A172 (cell line): ENCODE measurements around the gene TXNRD3. TPM values are rescaled to one million over a fixed set of nuclear protein-coding genes. Genes with fewer than 3 reads are reported as not detected.
"Not testable (repeated sequence)": the region's sequence is repeated elsewhere in the genome, so short reads cannot be mapped to it uniquely, and the experiment has no call there.

Experiments
- DNase-seq: peaks from one replicate; pipeline ENCODE4 v3.0.0-alpha.2; 2015; ENCODE audit warnings: low spot score
- total RNA-seq: library from RNA; depleted of rRNA; stranded (reverse); fragments of >200 nt; shearing (Covaris generic); gene quantifications from 2 replicates; pipeline ENCODE4 v1.2.3, GENCODE V29; 2014

TXNRD3 gene
- total RNA-seq, 1 experiment from 2014 or later: 22.3 TPM

DNA sequence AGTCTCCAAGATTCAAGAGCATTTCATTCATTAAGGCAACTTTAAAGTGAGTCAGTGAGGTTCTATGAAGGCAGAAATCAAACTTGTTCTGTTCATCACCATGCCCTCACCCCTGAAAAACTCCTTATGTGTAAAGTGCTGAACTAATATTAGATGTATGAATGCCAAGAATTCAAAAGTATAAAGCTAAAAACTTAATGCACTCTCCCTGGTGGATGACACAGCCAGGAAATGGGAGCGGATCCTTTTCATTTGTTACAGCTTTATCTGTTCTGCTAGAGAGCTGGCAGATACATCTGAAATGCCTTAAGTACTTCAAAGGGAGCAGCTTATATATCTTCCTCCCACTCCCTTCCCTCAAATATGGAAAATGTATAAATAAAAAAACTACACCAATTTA lies 8.2 kb downstream of the TXNRD3 start:
- no peak for DNase-seq

DNA sequence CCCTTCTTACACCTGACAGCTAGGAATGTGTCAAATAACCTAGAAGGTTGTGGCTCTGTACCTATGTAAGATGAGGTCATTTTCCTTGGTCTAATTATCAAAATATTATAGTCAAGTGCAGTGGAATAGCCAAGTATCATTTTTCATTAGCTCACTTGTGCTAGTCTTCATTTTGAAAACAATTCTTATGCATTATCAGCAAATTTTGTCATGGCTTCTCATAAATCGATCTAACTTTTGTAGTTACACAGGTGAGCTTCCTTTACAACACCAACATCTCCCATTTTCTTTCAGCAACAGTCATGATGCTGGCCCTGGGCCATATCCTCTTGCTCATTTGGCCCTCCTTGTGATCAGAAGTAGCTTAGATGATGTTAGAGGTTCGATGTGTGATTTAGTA lies 10.3 kb downstream of the TXNRD3 start:
- DNase-seq: no peak

DNA sequence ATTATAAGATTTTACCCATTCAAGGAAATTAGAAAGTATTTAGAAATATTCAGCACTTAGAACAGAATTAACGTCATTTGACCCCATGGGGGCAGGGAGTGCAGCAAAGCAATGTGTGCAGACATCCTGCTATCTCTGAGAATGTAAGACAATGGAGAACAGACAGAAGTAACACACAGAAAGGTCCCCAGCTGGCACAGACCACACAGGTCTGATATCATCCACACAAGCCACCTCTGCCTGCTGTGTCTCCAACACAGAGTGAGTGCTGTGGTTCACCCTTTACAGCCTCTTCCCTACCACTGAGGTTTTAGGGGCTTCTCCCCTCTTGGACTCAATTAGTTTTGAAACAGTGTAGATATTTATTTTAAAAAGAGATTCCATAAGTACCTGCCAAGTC lies 16.1 kb downstream of the TXNRD3 start:
- no peak for DNase-seq

DNA sequence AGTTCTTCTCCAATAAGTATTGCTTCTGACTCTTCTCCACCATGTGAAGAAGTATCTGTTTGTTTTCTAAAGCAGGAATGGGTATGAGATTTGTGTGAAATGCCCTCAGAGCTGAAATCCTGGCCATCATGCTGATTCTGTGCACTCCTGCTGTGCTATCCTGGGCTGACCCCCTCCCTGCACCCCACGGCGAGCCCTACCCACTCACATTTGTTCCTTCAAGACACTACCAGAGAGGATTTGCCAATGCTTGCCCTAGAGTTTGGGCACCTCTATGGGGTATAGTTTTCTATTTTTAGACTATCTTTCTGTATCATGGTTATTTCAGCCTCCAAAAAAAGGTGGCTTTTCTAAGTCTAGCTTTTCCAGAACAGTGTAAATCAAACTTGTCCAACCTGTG lies 18.5 kb downstream of the TXNRD3 start:
- DNase-seq: no peak

DNA sequence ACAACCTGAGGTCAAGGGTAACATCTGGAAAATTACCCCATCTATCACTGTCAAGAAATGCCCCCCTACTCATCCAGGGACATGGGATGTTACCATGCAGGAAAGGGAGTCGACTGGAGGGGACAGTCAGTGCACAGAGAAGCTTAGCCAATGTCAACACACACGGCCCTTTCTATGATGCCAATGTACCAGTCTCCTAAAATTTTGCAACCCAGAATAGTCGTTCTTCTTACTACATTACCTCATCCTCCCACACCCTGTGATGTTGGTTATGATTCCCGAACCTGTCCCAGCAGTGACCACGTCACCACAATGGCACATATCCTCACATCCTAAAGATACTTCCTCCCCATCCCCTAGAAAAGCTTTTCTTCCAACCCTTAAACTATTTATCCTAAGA lies 20.1 kb downstream of the TXNRD3 start:
- DNase-seq: no peak

DNA sequence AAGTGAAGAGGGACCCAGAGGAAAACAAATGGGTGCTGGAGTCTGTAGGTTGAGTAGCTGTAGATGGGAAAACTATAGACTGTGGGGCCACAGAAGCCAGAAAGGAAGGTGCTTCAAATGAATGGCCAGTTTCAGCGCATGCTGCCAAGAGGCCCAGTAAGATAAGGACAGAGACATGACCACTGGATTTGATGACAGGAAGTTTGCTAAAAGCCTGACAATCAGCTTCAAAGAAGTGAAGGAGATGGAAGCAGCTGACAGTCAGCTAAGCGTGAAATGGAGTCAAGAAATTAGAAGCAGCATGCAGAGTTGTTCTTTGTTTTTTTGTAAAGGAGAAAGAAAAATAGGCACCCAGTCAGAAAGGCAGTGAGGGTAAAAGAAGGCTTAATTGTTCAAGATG lies 24.9 kb downstream of the TXNRD3 start:
- no peak for DNase-seq

DNA sequence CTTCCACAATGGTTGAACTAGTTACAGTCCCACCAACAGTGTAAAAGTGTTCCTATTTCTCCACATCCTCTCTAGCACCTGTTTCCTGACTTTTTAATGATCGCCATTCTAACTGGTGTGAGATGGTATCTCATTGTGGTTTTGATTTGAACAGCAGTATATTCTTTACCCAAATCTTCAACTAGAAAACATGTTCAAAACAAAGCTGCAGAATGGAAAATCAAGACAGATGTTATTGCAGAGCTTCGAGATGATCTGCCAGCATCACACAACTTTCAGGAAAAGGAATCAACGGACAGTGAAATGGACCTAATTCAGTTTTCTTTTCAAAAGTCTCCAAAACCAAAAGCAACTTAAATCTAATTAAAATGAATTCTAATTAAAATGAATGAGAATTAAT lies 29.2 kb downstream of the TXNRD3 start:
- DNase-seq: not testable (repeated sequence)

DNA sequence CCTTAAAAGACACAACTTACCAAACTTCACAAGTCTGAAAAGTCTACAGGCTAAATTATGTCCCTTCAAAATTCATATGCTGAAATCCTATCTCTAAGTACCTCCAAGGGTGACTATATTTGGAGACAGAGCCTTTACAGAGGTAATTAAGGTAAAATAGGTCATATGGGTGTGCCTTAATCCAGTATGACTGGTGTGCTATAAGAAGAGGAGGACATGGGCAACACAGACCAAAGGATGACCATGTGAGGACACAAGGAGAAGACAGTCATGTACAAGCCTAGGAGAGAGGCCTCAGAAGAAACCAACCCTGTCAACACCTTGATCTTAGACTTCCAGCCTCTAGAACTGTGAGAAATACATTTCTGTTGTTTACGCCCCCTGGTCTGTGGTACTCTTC lies 32.2 kb downstream of the TXNRD3 start:
- DNase-seq: no peak

DNA sequence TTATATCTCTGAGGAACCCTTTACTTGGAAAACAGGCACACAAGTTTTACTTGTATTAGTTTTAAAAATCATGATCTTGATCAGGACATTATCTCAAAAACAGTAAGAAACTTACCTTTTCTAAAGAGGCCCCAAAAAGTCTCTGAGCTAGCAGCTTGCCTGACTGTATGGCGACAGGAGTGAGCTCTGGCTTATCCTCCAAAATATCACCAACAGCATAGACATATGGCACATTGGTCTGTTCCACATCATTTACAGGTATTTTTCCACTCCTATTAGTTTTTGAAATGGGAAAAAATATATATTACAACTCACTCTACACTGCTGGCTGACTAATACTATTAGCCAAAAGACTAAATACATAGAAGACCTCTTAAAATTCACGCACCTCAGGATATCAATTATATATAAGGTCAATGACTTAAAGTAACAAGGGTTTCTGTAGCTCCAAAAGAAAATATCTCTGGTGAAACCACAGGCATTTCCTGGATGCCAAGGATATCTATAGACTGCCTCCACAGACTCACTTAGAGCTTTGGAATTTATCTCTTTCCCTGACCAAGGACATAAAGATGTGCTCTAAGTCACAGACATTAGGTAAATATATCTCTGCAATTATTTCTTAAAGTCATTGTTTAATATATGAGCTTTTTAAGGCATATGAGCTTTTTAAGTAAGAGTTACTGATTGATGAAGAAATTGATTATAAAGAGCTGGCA lies 33.1 kb downstream of the TXNRD3 start:
- peak; percentile 80 for DNase-seq

DNA sequence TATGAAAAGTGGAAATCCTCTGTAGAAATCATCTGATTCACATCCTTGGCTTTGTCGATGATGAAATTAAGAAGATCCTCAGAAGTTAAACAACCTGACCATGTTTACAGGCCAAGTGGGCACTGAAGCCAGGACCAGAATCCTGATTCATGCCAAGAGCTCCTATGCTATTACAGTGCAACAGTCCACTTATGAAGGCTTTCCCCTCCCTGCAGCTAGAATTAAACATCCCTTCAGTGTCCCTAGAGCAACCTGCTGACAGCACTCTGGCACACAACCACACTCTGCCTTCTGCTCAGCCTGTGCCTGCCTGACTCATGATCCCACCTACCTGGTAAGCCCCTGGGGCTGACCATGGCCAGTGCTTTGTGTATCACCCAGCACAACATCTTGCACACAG lies 33.8 kb downstream of the TXNRD3 start:
- peak; percentile 86 for DNase-seq

DNA sequence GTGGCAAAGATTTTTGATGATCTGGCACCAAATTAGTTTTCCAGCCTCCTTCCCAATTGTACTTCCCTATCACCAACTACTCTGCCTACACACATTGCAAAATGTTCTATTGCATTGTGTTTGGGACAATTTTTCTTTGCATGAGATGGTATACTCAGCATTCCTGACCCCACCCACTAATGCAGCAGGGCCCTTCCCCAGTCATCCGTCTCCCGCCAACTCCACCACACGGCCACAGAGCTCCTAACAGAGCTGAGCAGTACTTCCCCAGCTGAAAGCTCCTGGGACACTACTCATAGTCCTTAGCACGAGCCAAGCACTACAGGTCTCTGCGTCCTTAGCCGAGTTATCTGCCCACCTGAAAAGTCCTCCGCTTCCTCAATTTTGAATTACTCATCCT lies 34.2 kb downstream of the TXNRD3 start:
- DNase-seq: peak; percentile 48

DNA sequence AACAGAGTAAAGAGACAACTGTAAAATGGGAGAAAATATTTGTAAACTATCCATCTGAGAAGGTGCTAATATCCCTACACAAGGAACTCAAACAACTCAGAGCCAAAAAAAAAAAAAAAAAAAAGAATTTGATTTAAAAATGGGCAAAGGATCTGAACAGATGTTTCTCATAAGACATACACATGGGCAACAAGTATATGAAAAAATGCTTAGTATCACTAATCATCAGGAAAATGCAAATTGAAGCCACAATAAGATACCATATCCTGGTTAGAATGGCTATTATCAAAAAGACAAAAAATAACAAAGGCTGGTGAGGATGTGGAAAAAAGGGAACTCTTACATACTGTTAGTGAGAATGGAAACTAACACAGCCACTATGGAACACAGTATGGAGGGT lies 36.2 kb downstream of the TXNRD3 start:
- DNase-seq: no peak

DNA sequence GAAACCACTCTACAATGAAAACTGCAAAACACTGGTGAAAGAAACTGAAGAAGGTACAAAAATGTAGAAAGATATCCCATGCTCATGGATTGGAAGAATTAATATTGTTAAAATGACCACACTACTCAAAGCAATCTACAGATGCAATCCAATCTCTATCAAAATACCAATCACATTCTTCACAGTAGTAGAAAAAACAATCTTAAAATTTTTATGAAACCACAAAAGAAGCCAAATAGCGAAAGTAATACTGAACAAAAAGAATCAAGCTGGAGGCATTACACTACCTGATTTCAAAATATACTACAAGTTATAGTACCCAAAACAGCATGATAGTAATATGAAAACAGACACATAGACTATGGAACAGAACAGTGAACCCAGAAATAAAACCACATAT lies 36.9 kb downstream of the TXNRD3 start:
- peak; percentile 20 for DNase-seq

DNA sequence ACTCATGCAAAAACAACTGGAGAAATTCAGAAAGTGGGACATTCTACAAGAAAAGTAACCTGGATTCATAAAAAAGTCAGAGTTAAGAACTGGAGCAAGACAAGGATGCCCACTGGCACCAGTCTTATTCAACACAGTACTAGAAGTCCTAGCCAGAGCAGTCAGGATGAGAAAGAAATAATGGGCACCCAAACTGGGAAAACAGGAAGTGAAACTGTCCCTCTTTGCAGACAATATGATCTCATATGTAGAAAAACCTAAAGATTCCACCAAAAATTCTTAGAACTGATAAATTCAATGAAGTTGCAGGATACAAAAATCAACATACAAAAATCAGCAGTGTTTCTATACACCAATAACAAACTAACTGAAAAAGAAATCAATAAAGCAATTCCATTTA lies 37.4 kb downstream of the TXNRD3 start:
- no peak for DNase-seq

DNA sequence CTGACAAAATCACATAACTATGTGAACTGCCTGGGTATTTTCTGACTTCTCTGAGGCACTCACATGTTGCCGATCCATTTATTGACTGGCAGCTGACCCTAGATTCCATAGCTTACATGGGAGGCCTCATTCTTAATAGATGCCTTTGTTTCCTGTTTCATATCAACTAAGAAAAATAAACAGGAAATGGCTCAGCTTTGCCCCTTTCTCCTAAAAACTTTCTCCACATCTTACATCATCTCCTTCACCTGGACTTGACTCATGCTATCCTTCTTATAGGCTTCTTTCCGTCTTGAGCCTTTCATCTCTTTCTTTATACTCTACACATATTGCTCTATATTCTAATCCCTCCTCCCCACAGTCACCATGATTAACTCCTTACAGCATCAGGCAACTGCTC lies 38.0 kb downstream of the TXNRD3 start:
- DNase-seq: peak; percentile 50

DNA sequence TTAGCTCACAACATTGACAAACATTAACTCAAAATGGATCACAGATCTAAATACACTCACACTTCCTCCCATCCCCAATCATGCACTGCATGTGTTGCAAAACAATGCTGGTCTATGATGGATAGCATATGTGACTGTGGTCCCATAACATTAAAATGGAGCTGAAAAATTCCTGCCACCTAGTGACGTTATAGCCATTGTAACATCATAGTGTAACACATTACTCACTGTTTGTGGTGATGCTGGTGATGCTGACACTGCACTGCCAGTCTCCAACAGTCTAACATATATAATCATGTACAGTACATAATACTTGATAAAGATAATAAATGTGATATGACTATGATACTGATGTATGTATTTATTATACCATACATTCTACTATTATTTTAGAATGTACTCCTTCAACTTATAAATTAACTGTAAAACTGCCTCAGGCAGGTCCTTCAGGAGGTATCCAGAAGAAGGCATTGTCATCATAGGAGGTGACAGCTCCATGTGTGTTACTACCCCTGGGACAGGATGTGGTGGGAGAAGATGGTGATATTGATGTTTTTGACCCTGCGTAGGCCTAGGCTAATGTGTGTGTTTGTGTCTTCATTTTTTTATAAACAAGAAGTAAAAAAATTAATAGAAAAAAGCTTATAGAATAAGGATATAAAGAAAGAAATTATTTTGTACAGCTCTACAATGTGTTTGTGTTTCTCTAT lies 41.3 kb downstream of the TXNRD3 start:
- no peak for DNase-seq

DNA sequence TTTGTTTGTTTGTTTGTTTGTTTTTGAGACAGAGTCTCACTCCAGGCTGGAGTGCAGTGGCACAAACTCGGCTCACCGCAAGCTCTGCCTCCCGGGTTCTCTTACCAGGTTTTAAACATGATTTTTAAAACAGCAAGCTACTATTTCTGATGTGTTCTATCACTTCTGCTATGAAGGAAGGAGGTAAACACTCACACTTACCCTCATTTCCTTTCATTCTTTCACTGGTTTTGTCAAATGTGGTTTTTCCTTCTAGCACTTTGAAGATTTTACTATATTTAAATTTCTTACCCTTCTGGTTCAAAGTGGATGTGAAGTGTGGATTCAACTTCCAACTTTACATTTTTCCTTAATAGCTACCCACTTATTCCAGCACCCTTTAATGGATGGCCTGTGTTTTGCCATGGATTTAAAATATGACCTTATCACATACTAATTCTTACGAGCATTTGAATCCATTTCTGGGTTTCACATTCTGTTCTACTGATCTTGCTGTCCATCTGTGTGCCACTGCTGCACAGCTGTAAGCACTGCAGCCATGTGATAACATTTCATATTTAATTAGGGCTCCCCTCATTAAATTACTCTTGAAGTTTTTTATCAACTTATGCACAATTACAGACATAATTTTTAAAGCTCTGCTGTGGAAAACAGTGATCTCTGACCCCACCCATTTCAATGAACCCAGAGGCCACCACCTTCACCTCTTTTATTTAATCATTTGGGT lies 42.3 kb downstream of the TXNRD3 start:
- DNase-seq: no peak

DNA sequence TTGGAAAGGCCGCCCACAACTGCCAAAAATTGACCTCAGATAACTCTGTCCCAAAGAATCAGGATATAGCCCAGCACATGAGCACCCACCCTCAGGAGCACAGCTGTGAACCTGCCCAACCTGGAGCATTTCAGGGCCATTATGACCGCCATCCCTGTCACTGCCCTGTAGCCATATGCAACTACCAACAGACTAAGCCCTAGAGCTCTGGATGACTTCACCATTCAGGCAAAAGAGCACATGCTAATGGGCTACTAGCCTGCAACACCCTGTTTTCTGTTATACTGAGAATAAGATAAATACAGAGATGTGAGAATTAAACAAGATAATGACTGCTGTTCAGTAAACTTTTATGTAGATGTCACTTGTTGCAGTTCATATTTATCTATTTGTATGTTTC lies 45.0 kb downstream of the TXNRD3 start:
- DNase-seq: no peak

DNA sequence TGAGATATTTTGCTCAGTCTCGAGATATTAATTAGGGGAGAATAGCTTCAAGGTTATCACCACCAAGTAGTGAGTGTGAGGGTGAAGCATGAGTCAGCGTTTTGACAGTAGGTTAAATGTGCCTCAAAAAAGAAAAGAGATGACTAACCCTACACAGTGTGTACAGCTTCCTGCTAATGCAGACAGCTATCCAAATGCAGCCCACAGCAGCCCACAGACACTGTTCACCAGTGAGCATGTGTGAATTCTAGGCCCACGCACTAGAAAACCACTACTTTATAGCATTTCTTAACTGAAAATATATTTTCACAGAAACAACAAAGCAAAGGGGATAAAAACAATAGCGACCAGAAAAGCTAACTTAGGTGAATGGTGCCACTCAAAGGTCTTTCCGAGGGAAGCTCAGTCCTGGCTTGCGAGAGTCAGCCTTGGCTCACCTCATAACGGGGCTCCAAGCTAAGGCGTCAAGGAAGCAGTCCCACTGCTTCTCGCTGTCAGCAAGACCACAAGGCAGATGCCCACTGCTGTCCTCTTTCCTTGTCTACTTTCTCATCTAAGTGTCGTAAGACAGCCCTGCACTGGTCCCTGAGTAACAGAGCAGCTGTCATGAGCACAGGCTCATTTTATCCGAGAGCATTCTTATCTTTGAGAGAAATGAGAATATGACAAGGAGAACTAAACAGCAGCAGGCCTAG lies 47.6 kb downstream of the TXNRD3 start:
- DNase-seq: peak; percentile 68

DNA sequence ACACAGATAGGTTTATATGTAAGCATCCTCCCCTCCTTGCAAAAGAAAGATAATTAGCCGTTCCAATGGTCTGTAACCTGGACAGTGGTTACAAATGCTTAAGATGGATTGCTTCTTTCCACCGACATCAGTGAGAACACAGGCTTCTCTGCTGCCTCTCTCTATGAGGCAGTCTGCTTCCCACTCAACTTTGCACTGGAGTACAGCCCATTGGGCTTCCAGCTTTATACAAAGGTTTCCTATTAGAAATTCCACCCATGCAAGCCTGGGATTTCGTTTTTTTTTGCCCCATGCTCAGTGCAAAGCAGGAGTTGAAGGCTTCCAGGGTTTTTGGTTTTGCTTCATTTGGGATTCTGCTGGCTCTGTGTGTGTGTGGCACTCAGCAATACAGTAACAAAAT lies 48.9 kb downstream of the TXNRD3 start:
- no peak for DNase-seq

DNA sequence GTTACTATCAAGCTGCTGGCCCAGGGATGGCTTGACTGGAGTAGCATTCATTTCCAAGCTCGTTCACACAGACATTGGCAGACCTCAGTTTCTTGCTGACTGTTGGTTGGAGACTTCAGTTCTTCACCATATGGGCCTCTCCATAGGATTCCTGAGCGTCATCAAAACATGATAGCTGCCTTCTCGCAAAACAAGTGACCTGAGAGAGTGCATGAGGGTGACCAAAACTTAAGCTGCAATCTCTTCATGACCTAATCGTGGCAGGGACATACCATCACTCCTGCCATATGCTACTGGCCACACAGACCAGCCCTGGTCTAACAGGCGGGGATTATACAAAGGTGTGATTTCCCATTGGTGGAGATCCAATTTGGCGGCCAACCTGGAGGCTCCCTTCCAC lies 50.2 kb downstream of the TXNRD3 start:
- no peak for DNase-seq

DNA sequence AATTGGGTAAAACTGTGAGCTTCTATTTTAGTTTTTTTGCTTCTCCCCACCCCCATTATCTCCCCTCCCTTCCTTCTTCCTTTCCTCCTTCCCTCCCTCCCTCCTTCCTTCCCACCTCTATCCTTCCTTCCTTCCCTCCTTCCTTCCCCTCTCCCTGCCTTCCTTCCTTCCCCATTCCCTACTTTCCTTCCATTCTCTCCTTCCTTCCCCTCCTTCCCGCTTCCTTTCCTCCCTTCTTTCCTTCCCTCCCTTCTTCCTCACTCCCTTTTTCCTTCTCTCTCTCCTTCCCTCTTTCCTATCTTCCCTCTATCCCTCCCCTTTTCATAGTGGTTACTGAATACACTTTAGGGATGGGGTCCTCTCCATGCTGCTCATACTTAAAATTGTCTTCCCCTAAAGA lies 55.8 kb downstream of the TXNRD3 start:
- DNase-seq: no peak
